GM12892 (cell line): Measurements from ENCODE around the gene NKAPD1.

Source experiments
- POLR2A ChIP-seq: IDR thresholded peaks from 2 replicates; pipeline ENCODE4 v1.6.1; 2011; ENCODE audit warnings: low read depth, low read length, control low read depth
- POLR2AphosphoS5 ChIP-seq: IDR thresholded peaks from 2 replicates; pipeline ENCODE4 v1.6.1; 2011; ENCODE audit warnings: low read depth, low read length, control low read depth

DNA sequence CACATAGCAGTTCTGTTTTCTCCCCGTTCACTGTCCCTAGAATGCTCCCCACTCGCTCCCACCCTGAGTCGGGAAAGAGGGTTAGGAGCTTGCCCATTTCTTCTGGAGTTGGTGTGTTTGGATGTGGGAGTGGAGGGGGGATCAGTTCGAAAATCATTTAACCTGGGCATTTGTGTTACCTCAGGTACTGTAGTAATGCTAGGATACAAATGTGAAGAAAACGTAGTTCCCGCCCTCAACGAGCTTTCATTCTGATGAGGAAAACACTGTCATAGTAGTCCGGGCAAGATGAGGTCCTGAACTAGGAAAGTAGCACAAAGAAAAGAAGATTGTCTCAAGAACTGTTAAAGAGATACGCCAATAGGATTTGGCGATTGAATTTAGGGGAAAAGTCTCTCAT lies 13.1 kb downstream of the NKAPD1 start:
- no peak for TF ChIP-seq POLR2A
- no peak for TF ChIP-seq POLR2AphosphoS5
